ENCODE measurements around the gene GPSM1. TPM values are rescaled to one million over a fixed set of nuclear protein-coding genes. Genes with fewer than 3 reads are reported as not detected.

GPSM1 gene
- total RNA-seq, 1 experiment from 2014 or later: 26.4 TPM

DNA sequence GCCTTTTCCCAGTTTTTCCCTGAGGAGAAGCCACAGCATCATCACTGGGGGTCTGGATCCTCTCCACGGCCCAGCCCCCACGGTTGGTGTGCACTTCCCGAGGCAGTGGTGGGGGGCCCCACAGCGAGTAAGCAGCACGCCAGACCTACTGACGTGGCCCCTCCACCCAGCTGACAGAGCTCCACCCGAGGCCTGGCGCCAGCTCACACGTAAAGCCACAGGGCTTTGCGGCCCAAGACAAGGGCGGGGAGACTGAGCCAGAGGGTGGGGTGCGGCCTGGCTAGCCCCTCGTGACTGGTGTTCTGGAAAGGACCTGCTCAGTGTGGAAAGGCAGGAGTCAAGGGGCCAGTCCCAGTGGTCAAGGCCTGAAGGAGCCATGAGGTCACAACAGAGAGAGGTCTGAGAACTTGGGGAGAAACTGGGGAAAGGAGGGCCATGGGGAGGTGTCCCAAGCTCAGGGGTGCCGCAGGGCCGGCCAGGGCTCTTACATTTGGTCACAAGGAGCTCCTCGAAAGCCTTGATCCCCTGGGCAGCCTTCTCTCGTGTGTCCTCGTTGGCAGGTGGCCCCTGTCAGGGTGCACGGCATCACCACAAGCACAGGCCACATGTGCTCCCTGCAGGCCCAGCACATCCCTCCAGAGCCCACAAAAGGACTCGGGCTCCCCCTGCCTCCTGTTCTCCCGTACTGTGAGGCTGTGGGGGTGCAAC, 67.1 kb downstream of the GPSM1 start:
- TF ChIP-seq ZFX (IDR thresholded peaks at IDR 0.05): no peak
- TF ChIP-seq POLR2A (IDR thresholded peaks at IDR 0.05; ENCODE audit: borderline replicate concordance, extremely low read depth, insufficient read depth, insufficient read length): no peak
- TF ChIP-seq ZBTB33 (IDR thresholded peaks at IDR 0.05; ENCODE audit: extremely low read depth, insufficient replicate concordance, low read length): no peak
- no peak for TF ChIP-seq EZH2 (IDR thresholded peaks at IDR 0.05)
- no peak for TF ChIP-seq SRF (IDR thresholded peaks at IDR 0.05; ENCODE audit: low read depth)
- no peak for TF ChIP-seq ZNF274 (IDR thresholded peaks at IDR 0.05; ENCODE audit: low read depth, low read length)
- TF ChIP-seq, protein P1, sequence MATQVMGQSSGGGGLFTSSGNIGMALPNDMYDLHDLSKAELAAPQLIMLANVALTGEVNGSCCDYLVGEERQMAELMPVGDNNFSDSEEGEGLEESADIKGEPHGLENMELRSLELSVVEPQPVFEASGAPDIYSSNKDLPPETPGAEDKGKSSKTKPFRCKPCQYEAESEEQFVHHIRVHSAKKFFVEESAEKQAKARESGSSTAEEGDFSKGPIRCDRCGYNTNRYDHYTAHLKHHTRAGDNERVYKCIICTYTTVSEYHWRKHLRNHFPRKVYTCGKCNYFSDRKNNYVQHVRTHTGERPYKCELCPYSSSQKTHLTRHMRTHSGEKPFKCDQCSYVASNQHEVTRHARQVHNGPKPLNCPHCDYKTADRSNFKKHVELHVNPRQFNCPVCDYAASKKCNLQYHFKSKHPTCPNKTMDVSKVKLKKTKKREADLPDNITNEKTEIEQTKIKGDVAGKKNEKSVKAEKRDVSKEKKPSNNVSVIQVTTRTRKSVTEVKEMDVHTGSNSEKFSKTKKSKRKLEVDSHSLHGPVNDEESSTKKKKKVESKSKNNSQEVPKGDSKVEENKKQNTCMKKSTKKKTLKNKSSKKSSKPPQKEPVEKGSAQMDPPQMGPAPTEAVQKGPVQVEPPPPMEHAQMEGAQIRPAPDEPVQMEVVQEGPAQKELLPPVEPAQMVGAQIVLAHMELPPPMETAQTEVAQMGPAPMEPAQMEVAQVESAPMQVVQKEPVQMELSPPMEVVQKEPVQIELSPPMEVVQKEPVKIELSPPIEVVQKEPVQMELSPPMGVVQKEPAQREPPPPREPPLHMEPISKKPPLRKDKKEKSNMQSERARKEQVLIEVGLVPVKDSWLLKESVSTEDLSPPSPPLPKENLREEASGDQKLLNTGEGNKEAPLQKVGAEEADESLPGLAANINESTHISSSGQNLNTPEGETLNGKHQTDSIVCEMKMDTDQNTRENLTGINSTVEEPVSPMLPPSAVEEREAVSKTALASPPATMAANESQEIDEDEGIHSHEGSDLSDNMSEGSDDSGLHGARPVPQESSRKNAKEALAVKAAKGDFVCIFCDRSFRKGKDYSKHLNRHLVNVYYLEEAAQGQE (IDR thresholded peaks at IDR 0.05; ENCODE audit: low read depth): no peak
- TF ChIP-seq SP1 (IDR thresholded peaks at IDR 0.05; ENCODE audit: low read depth): no peak
- TF ChIP-seq ELF1 (IDR thresholded peaks at IDR 0.05; ENCODE audit: borderline replicate concordance, low read depth): no peak
- TF ChIP-seq FOSL1 (IDR thresholded peaks at IDR 0.05; ENCODE audit: low read depth): no peak
- TF ChIP-seq EZH2phosphoT487 (IDR thresholded peaks at IDR 0.05; ENCODE audit: borderline replicate concordance): no peak
- no peak for TF ChIP-seq CBX3 (IDR thresholded peaks at IDR 0.05; ENCODE audit: low read depth)
- no peak for TF ChIP-seq CEBPB (IDR thresholded peaks at IDR 0.05; ENCODE audit: low read depth)
- TF ChIP-seq, protein P2, sequence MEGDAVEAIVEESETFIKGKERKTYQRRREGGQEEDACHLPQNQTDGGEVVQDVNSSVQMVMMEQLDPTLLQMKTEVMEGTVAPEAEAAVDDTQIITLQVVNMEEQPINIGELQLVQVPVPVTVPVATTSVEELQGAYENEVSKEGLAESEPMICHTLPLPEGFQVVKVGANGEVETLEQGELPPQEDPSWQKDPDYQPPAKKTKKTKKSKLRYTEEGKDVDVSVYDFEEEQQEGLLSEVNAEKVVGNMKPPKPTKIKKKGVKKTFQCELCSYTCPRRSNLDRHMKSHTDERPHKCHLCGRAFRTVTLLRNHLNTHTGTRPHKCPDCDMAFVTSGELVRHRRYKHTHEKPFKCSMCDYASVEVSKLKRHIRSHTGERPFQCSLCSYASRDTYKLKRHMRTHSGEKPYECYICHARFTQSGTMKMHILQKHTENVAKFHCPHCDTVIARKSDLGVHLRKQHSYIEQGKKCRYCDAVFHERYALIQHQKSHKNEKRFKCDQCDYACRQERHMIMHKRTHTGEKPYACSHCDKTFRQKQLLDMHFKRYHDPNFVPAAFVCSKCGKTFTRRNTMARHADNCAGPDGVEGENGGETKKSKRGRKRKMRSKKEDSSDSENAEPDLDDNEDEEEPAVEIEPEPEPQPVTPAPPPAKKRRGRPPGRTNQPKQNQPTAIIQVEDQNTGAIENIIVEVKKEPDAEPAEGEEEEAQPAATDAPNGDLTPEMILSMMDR (IDR thresholded peaks at IDR 0.05 in 2 of 3, conservative IDR thresholded peaks at IDR 0.05 in 1 of 3; ENCODE audit: borderline replicate concordance in 1 of 3, insufficient read depth in 1 of 3, low read depth in 2 of 3, low read length in 2 of 3): no peak
- TF ChIP-seq ATF3 (IDR thresholded peaks at IDR 0.05): no peak
- no peak for TF ChIP-seq SIN3A (IDR thresholded peaks at IDR 0.05; ENCODE audit: low read depth)
- TF ChIP-seq EGR1 (IDR thresholded peaks at IDR 0.05; ENCODE audit: low read depth): no peak
- no peak for TF ChIP-seq MAX (IDR thresholded peaks at IDR 0.05)
- POLR2A ChIA-PET: no interaction called here
- no peak for DNase-seq (ENCODE audit: low read depth, low spot score)
- Histone ChIP-seq H3K9me2 (ENCODE audit: insufficient read depth) (no peaks in the 10 kb centered on the region), H3K4me1 (ENCODE audit: control insufficient read depth in 1 of 2, insufficient read depth in 2 of 2, low read length in 2 of 2) (peaks cover 7 to 9% of the 10 kb centered on the region in 2 experiments), H3K9ac (ENCODE audit: low read length) (no peak overlapping the region), H3K36me3 (ENCODE audit: control insufficient read depth in 1 of 2, insufficient read depth in 2 of 2, low read length in 2 of 2) (peaks cover 47 to 64% of the 10 kb centered on the region in 2 experiments), H3K4me3 (replicated peaks in 1 of 2; ENCODE audit: low read depth in 1 of 2, low read length in 2 of 2) (no peak overlapping the region), H3K27ac (ENCODE audit: low read depth, low read length) (no peak overlapping the region), H3K4me2 (ENCODE audit: low read length) (no peak overlapping the region), H4K20me1 (ENCODE audit: insufficient read depth) (no peaks in the 10 kb centered on the region), H3K27me3 (ENCODE audit: insufficient read depth, low read length) (no peaks in the 10 kb centered on the region), H3K9me3 (ENCODE audit: control insufficient read depth in 1 of 2, insufficient read depth in 1 of 2, low read depth in 1 of 2, low read length in 2 of 2) (no peaks in the 10 kb centered on the region), H2AFZ (ENCODE audit: low read depth, low read length, poor library complexity, severe bottlenecking) (no peak overlapping the region), H3K79me2 (ENCODE audit: insufficient read depth, low read length) (peaks cover 55% of the 10 kb centered on the region)
- intact Hi-C loops (cut with micrococcal nuclease): no loop called here
- RAD21 ChIA-PET (ENCODE audit: low non-redundant PET in 1 of 2, low total read pairs in 2 of 2, uncharacterized antibody in 2 of 2, unreplicated experiment in 2 of 2): no interaction called here
- BruUV-seq (replicated peaks): no TSS peak
- no peak for ATAC-seq
- CTCF ChIA-PET: no interaction called here

All from HCT116 (cell line).